ENCODE measurements around the gene KLK12.

GRCh38 chr19:51065221-51065960, 30.6 kb upstream of the KLK12 start:
- TF ChIP-seq CTCF (IDR thresholded peaks at IDR 0.05), result no peak
- no peak for TF ChIP-seq POLR2A (IDR thresholded peaks at IDR 0.05)
